SK-N-SH (cell line): ENCODE data around the gene ANKAR. TPM values are rescaled to one million over a fixed set of nuclear protein-coding genes. Genes with fewer than 3 reads are reported as not detected.
A peak's percentile ranks its signal among the peaks of the same experiment; 100 is the strongest.

Experiments
- CTCF ChIA-PET: fragments of 300-600, 350-600 bp; formaldehyde crosslinking; extraction: SDS; loops from one replicate; lab custom pipeline; 2021; lab: Yijun Ruan, JAX
- POLR2A ChIA-PET: fragments of 350-600 bp; sonication (Branson Sonifier 250); formaldehyde crosslinking; extraction: SDS; loops from one replicate; lab custom pipeline; 2020; ENCODE audit warnings: antibody characterized with exemption, inconsistent platforms; lab: Yijun Ruan, JAX
- DNase-seq: peaks from one replicate; pipeline ENCODE4 v3.0.0; 2012
- H2AFZ ChIP-seq: fragments of 200-600 bp; sonication (generic); 2 replicates; pipeline ENCODE4 v1.8.1; 2016; ENCODE audit warnings: antibody characterized with exemption, mild to moderate bottlenecking, low read depth
- H3F3A ChIP-seq: fragments of 200-600 bp; sonication (generic); replicated peaks from 2 replicates; pipeline ENCODE3; 2016; ENCODE audit warnings: antibody characterized with exemption, mild to moderate bottlenecking; ENCODE audit not compliant: insufficient read depth
- H3K27ac ChIP-seq, 2 experiments: fragments of 200-500 bp in 1 of 2; fragments of 200-600 bp in 1 of 2; sonication (Bioruptor generic) in 1 of 2; sonication (generic), shearing (Covaris generic) in 1 of 2; 2 replicates each; pipeline versions ENCODE4 v1.5.1 to v1.6.1; 2014 to 2016; ENCODE audit warnings: low read depth in 2 of 2, inconsistent platforms in 1 of 2, low read length in 1 of 2, mild to moderate bottlenecking in 1 of 2, mixed read lengths in 1 of 2
- H3K27me3 ChIP-seq: fragments of 200-600 bp; sonication (generic), shearing (Covaris generic); 2 replicates; pipeline ENCODE4 v1.6.1; 2016; ENCODE audit warnings: mixed run types; ENCODE audit not compliant: insufficient read depth
- H3K36me3 ChIP-seq, 2 experiments: fragments of 200-500 bp in 1 of 2; fragments of 200-600 bp in 1 of 2; sonication (Bioruptor generic) in 1 of 2; sonication (generic) in 1 of 2; replicated peaks in 1 of 2; 2 replicates each; pipeline versions ENCODE3 to v1.5.1; 2014 to 2016; ENCODE audit warnings: low read length in 1 of 2, mild to moderate bottlenecking in 1 of 2; ENCODE audit not compliant: insufficient read depth in 2 of 2, control insufficient read depth in 1 of 2
- H3K4me1 ChIP-seq, 2 experiments: fragments of 200-500 bp in 1 of 2; fragments of 200-600 bp in 1 of 2; sonication (Bioruptor generic) in 1 of 2; sonication (generic), shearing (Covaris generic) in 1 of 2; 2 replicates each; pipeline versions ENCODE4 v1.5.1 to v1.6.1; 2014 to 2016; ENCODE audit warnings: low read depth in 1 of 2, low read length in 1 of 2, mixed run types in 1 of 2; ENCODE audit not compliant: insufficient read depth in 2 of 2, control insufficient read depth in 1 of 2
- H3K4me2 ChIP-seq: fragments of 200-600 bp; sonication (generic), shearing (Covaris generic); 2 replicates; pipeline ENCODE4 v1.6.1; 2017; ENCODE audit warnings: mixed run types
- H3K4me3 ChIP-seq, 2 experiments: fragments of 200-500 bp in 1 of 2; fragments of 200-600 bp in 1 of 2; sonication (Bioruptor generic) in 1 of 2; sonication (generic), shearing (Covaris generic) in 1 of 2; 2 replicates each; pipeline versions ENCODE4 v1.5.1 to v1.8.1; 2014 to 2016; ENCODE audit warnings: low read depth in 2 of 2, inconsistent platforms in 1 of 2, low read length in 1 of 2, mild to moderate bottlenecking in 1 of 2, mixed read lengths in 1 of 2, moderate library complexity in 1 of 2
- H3K79me2 ChIP-seq: fragments of 200-600 bp; sonication (generic); 2 replicates; pipeline ENCODE4 v1.8.1; 2017; ENCODE audit warnings: mild to moderate bottlenecking; ENCODE audit not compliant: insufficient read depth
- H3K9ac ChIP-seq: fragments of 200-600 bp; sonication (generic); 2 replicates; pipeline ENCODE4 v1.6.1; 2017; ENCODE audit warnings: mixed run types
- H3K9me2 ChIP-seq: fragments of 200-600 bp; sonication (generic); 2 replicates; pipeline ENCODE4 v1.6.1; 2017; ENCODE audit warnings: mixed run types
- H3K9me3 ChIP-seq: fragments of 200-600 bp; sonication (generic); 2 replicates; pipeline ENCODE4 v1.6.1; 2017; ENCODE audit warnings: mixed run types, mild to moderate bottlenecking, moderate library complexity
- H4K20me1 ChIP-seq: fragments of 200-600 bp; sonication (generic); 2 replicates; pipeline ENCODE4 v1.6.1; 2017; ENCODE audit warnings: mild to moderate bottlenecking, mixed run types; ENCODE audit not compliant: insufficient read depth
- EZH2phosphoT487 ChIP-seq: fragments of 200-600 bp; sonication (generic); IDR thresholded peaks from 2 replicates; pipeline ENCODE4 v1.6.1; 2017; ENCODE audit warnings: low read depth, mixed run types, mild to moderate bottlenecking, antibody characterized with exemption, moderate library complexity, borderline replicate concordance
- FOSL2 ChIP-seq: IDR thresholded peaks from 2 replicates; pipeline ENCODE4 v1.4.0; 2012; ENCODE audit warnings: low read depth, mild to moderate bottlenecking, moderate library complexity, borderline replicate concordance
- GATA2 ChIP-seq: sonication (generic); formaldehyde crosslinking; IDR thresholded peaks from 2 replicates; pipeline ENCODE4 v1.5.0; 2020; ENCODE audit warnings: mild to moderate bottlenecking, missing genetic modification reagents
- JUND ChIP-seq: IDR thresholded peaks from 2 replicates; pipeline ENCODE4 v1.4.0; 2012
- MXI1 ChIP-seq: IDR thresholded peaks from 2 replicates; pipeline ENCODE4 v1.6.1; 2012; ENCODE audit warnings: mild to moderate bottlenecking, low read depth, low read length, improper control_type of control experiment
- NFIC ChIP-seq: IDR thresholded peaks from 2 replicates; pipeline ENCODE4 v1.4.0; 2012; ENCODE audit warnings: borderline replicate concordance
- NRF1 ChIP-seq: IDR thresholded peaks from 2 replicates; pipeline ENCODE4 v1.6.1; 2012; ENCODE audit warnings: low read depth, mild to moderate bottlenecking, low read length
- RAD21 ChIP-seq: IDR thresholded peaks from 2 replicates; pipeline ENCODE4 v1.6.1; 2012; ENCODE audit warnings: mild to moderate bottlenecking, low read length
- REST ChIP-seq: IDR thresholded peaks from 2 replicates; pipeline ENCODE4 v1.6.1; 2012; ENCODE audit warnings: mild to moderate bottlenecking, low read depth, low read length, moderate library complexity
- RFX5 ChIP-seq: IDR thresholded peaks from 2 replicates; pipeline ENCODE4 v1.6.1; 2012; ENCODE audit warnings: mild to moderate bottlenecking, improper control_type of control experiment, low read length
- SMC3 ChIP-seq: IDR thresholded peaks from 2 replicates; pipeline ENCODE4 v1.6.1; 2012; ENCODE audit warnings: low read depth, low read length, improper control_type of control experiment
- TCF12 ChIP-seq: IDR thresholded peaks from 2 replicates; pipeline ENCODE4 v1.4.0; 2012
- USF1 ChIP-seq: IDR thresholded peaks from 2 replicates; pipeline ENCODE4 v1.4.0; 2012; ENCODE audit warnings: low read depth, borderline replicate concordance
- USF2 ChIP-seq: fragments of 150-350 bp; IDR thresholded peaks from 2 replicates; pipeline ENCODE4 v1.6.1; 2017; ENCODE audit warnings: antibody characterized with exemption, low read length, low read depth, borderline replicate concordance
- WGBS: methylation state at CpG from one replicate; pipeline ENCODE4 v1.1.6; 2017; ENCODE audit warnings: low lambda C conversion rate; 5-methylcytosine and 5-hydroxymethylcytosine counted together
- polyA plus RNA-seq, 3 experiments: library from polyadenylated mRNA; depleted of rRNA; stranded (reverse); fragments of >200 nt; gene quantifications; 2 replicates each; pipeline ENCODE4 v1.2.3, GENCODE V29; 2012

Gene ANKAR
- polyA plus RNA-seq, 1 of the 3 experiments (the other 2 are of a cell fraction) = 1.6 TPM

- Histone ChIP-seq H3K79me2 (no peaks in the 10 kb centered on the region), H3K9me3 (no peaks in the 10 kb centered on the region), H3K9me2 (no peaks in the 10 kb centered on the region), H3K27ac (peak overlapping the region; percentile 12 to 54; a peak in 2 of 4 replicates), H3K4me2 (no peak overlapping the region), H4K20me1 (no peaks in the 10 kb centered on the region), H3K4me1 (0 out of 4 replicates have a peak, but pooled peaks cover 0 to 4% of the 10 kb centered on the region in 2 experiments), H3K36me3 (no peaks in the 10 kb centered on the region), H3F3A (no peaks in the 10 kb centered on the region), H3K9ac (no peak overlapping the region), H3K4me3 (no peak overlapping the region), H2AFZ (no peak overlapping the region), H3K27me3 (no peaks in the 10 kb centered on the region)
- DNase-seq = no peak
- CTCF ChIA-PET = interaction anchor here (1.4 to 3.2 kb wide), 3 partner anchors 9 to 32 kb away, joined by 4 to 12 read pairs (median 6); partner anchors contain the start of gene ASNSD1
- no peak for TF ChIP-seq MXI1
- TF ChIP-seq JUND = no peak
- TF ChIP-seq RAD21 = no peak; the same call in 1 of the 2 replicates
- no peak for TF ChIP-seq NFIC
- TF ChIP-seq REST = no peak
- TF ChIP-seq GATA2 (CRISPR knock-in tag) = no peak
- no peak for TF ChIP-seq USF2
- no peak for TF ChIP-seq RFX5
- no peak for TF ChIP-seq USF1
- TF ChIP-seq SMC3 = no peak
- TF ChIP-seq TCF12 = no peak
- TF ChIP-seq FOSL2 = no peak
- TF ChIP-seq EZH2phosphoT487 = no peak
- TF ChIP-seq NRF1 = no peak
- POLR2A ChIA-PET = no interaction called here
- 97% methylated on average over 9 of the region's 9 CpGs for WGBS
These were observed 45.5 kb upstream of the ANKAR start for GRCh38 chr2:189628817-189629530.
